Stimulated activated naive CD4-positive, alpha-beta T cell (primary cell): ENCODE data around the gene AFTPH.

Experiments
- DNase-seq, 6 experiments: peaks; one replicate each; lab custom pipeline; 2025; lab: John Stamatoyannopoulos, UW

Gene AFTPH

GRCh38 chr2:64612575-64613195, 88.6 kb downstream of the AFTPH start:
- no peak for DNase-seq

- no peak for DNase-seq
Observed at GRCh38 chr2:64613276-64613675, 89.1 kb downstream of the AFTPH start.

GRCh38 chr2:64615192-64615763, 91.2 kb downstream of the AFTPH start:
- no peak for DNase-seq

- DNase-seq = no peak
Observed at GRCh38 chr2:64615844-64616536, 91.9 kb downstream of the AFTPH start.

GRCh38 chr2:64617631-64618151, 93.6 kb downstream of the AFTPH start:
- no peak for DNase-seq

- DNase-seq = no peak
Observed at GRCh38 chr2:64620661-64621060, 96.5 kb downstream of the AFTPH start.

- DNase-seq = no peak
Observed at GRCh38 chr2:64622443-64623241, 98.5 kb downstream of the AFTPH start.

- no peak for DNase-seq
Observed at GRCh38 chr2:64623242-64623850, 99.2 kb downstream of the AFTPH start.

- DNase-seq = no peak
Observed at GRCh38 chr2:64624108-64624610, 100.0 kb downstream of the AFTPH start.

GRCh38 chr2:64624862-64625261, 100.7 kb downstream of the AFTPH start:
- DNase-seq = no peak

- DNase-seq = no peak
Observed at GRCh38 chr2:64625299-64626145, 101.4 kb downstream of the AFTPH start.

GRCh38 chr2:64626146-64626809, 102.2 kb downstream of the AFTPH start:
- DNase-seq = no peak

- DNase-seq = no peak
Observed at GRCh38 chr2:64626963-64627760, 103.0 kb downstream of the AFTPH start.

GRCh38 chr2:64627860-64628841, 104.0 kb downstream of the AFTPH start:
- DNase-seq = no peak

GRCh38 chr2:64629329-64629781, 105.2 kb downstream of the AFTPH start:
- no peak for DNase-seq

GRCh38 chr2:64629875-64630274, 105.7 kb downstream of the AFTPH start:
- DNase-seq = no peak

GRCh38 chr2:64630752-64631151, 106.6 kb downstream of the AFTPH start:
- no peak for DNase-seq

GRCh38 chr2:64631771-64632170, 107.6 kb downstream of the AFTPH start:
- no peak for DNase-seq
